Measurements from ENCODE around the gene RHAG. TPM values are rescaled to one million over a fixed set of nuclear protein-coding genes. Genes with fewer than 3 reads are reported as not detected.

The RHAG gene
- total and polyA plus RNA-seq, 7 donors = 0.81 to 1.4 (median 0.83) TPM; not detected in 4

DNA sequence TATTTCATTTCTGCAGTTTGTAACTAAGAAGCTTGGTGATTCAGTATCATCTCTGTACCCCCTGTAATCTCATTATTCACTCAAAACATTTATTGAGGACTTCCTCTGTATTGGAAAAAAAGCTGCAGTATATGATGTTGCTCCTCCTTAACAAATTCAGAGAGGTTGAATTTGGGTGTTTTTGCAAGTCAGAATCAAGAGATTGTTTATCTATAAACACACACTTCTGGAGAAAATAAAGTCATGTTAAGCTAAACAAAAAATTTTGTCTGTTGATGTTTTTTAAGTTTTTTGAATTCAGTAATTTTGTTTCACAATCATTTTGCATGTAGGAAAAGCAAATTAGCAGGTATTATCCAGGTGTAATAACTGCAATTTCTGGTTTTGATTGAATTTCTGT, 11.4 kb upstream of the RHAG start:
- Histone ChIP-seq H3K4me1 (no peaks in the 10 kb centered on the region), H3K9me3 (no peaks in the 10 kb centered on the region), H3K36me3 (no peaks in the 10 kb centered on the region), H3K27me3 (no peaks in the 10 kb centered on the region), H3K4me3 (no peak overlapping the region), H3K27ac (no peak overlapping the region)
- TF ChIP-seq EP300 (IDR thresholded peaks at IDR 0.05) (no peak), CTCF (IDR thresholded peaks at IDR 0.05) (no peak), POLR2AphosphoS5 (IDR thresholded peaks at IDR 0.05) (no peak), POLR2A (IDR thresholded peaks at IDR 0.05) (no peak)
- no peak for DNase-seq
- intact Hi-C loops (cut with DNase I) = no loop called here

DNA sequence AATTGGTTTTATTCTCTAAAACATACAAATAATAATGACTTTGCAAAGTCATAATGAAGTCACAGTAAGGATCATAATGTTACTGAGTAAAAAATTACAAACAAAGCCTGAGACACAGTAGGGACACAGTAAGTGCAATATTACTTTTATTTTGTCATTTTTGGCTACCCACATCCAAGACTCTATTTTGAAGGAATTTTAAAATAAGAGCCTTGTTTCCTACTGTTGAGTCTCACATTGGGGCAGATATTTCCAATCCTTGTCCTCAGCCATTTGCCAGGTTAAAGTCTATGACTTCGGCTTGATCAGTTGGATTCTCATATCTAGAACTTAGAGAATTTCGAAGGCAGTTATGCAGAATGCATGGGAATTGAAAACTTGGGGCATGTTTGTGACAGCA, 10.8 kb upstream of the RHAG start:
- 84 to 90% methylated on average over 2 of the region's 2 CpGs for WGBS, 2 donors
- intact Hi-C loops (cut with DNase I) = no loop called here
- DNase-seq = no peak
- TF ChIP-seq POLR2A (IDR thresholded peaks at IDR 0.05) = no peak
- TF ChIP-seq POLR2AphosphoS5 (IDR thresholded peaks at IDR 0.05) = no peak
- TF ChIP-seq EP300 (IDR thresholded peaks at IDR 0.05) = no peak
- no peak for TF ChIP-seq CTCF (IDR thresholded peaks at IDR 0.05)
- H3K9me3 ChIP-seq = no peaks in the 10 kb centered on the region
- no peaks in the 10 kb centered on the region for H3K27me3 ChIP-seq
- no peaks in the 10 kb centered on the region for H3K4me1 ChIP-seq
- no peaks in the 10 kb centered on the region for H3K36me3 ChIP-seq
- no peak overlapping the region for H3K27ac ChIP-seq
- H3K4me3 ChIP-seq = no peak overlapping the region

DNA sequence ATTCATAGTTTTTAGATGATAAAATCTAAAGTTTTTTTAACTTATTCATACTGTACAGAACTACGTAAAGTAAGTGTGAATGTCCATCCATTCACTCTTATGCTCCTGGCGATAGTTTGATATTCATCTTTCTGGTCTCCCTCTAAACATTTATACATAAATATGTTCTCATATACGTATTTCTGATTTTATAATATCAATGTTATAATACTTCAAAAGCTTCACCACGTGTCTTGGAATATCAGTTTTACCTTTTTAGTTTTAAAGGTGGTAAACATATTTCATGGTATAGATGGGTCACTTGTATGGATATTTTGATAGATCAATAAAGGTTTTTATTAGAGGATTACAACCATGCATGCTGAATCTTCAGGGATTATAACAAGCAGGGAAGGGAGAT, 10.3 kb upstream of the RHAG start:
- intact Hi-C loops (cut with DNase I) = no loop called here
- 73 to 74% methylated on average over 4 of the region's 4 CpGs for WGBS, 2 donors
- H3K4me3 ChIP-seq = no peak overlapping the region

GRCh38 chr6:49646130-49646824, 9.6 kb upstream of the RHAG start:
- DNase-seq = no peak
- Histone ChIP-seq H3K9me3 (no peaks in the 10 kb centered on the region), H3K27me3 (no peaks in the 10 kb centered on the region), H3K36me3 (no peaks in the 10 kb centered on the region), H3K4me3 (no peak overlapping the region), H3K4me1 (no peaks in the 10 kb centered on the region), H3K27ac (no peak overlapping the region)
- intact Hi-C loops (cut with DNase I) = no loop called here
- TF ChIP-seq EP300 (IDR thresholded peaks at IDR 0.05) (no peak), POLR2AphosphoS5 (IDR thresholded peaks at IDR 0.05) (no peak), POLR2A (IDR thresholded peaks at IDR 0.05) (no peak)
- WGBS, 2 donors = 77 to 86% methylated on average over 3 of the region's 3 CpGs

More for the DNA sequence above, 10.3 kb upstream of the RHAG start:
- DNase-seq = no peak
- H3K27ac ChIP-seq = no peak overlapping the region
- no peaks in the 10 kb centered on the region for H3K27me3 ChIP-seq
- no peak for TF ChIP-seq POLR2AphosphoS5 (IDR thresholded peaks at IDR 0.05)
- no peak for TF ChIP-seq CTCF (IDR thresholded peaks at IDR 0.05)
- no peak for TF ChIP-seq EP300 (IDR thresholded peaks at IDR 0.05)
- TF ChIP-seq POLR2A (IDR thresholded peaks at IDR 0.05) = no peak
- no peaks in the 10 kb centered on the region for H3K36me3 ChIP-seq
- H3K4me1 ChIP-seq = no peaks in the 10 kb centered on the region
- no peaks in the 10 kb centered on the region for H3K9me3 ChIP-seq

DNA sequence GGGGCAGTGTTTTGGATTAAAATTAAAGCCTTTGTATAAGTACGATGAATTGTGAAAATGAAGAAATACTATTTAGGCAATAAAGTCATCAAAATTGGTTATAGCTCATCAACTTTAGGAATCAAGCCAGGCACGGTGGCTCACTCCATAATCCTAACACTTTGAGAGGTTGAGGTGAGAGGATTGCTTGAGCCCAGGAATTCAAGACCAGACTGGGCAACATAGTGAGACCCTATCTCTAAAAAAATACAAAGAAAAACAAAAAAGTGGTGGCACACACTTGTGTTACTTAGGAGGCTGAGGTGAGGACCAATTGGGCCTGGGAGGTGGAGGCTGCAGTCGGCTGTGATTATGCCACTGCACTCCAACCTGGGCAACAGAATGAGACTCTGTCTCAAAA, 8.5 kb upstream of the RHAG start:
- H3K4me3 ChIP-seq = no peak overlapping the region
- H3K9me3 ChIP-seq = no peaks in the 10 kb centered on the region
- intact Hi-C loops (cut with DNase I) = no loop called here
- no peaks in the 10 kb centered on the region for H3K27me3 ChIP-seq
- H3K27ac ChIP-seq = no peak overlapping the region
- TF ChIP-seq POLR2A (IDR thresholded peaks at IDR 0.05) = no peak
- H3K4me1 ChIP-seq = no peaks in the 10 kb centered on the region
- H3K36me3 ChIP-seq = no peaks in the 10 kb centered on the region
- DNase-seq = no peak
- whole genome bisulfite sequencing, 2 donors = 57 to 91% methylated on average over 3 of the region's 3 CpGs

All from sigmoid colon (tissue), 7 donors.